CD4-positive, alpha-beta T cell (primary cell): Measurements from ENCODE around the gene PDLIM7. TPM values are rescaled to one million over a fixed set of nuclear protein-coding genes. Genes with fewer than 3 reads are reported as not detected.
A peak's percentile ranks its signal among the peaks of the same experiment; 100 is the strongest.

Source experiments
- ATAC-seq: fragments of 200-7000 bp; cut with Tn5 transposase; one replicate; pipeline ENCODE4 v1.10.0; 2022; ENCODE audit warnings: mild to moderate bottlenecking; ENCODE audit not compliant: poor library complexity
- CTCF ChIA-PET: fragments of 350-600 bp; sonication (Branson Sonifier 250); formaldehyde crosslinking; loops from one replicate; lab custom pipeline; 2021; ENCODE audit warnings: antibody characterized with exemption, inconsistent platforms; lab: Charles Lee
- POLR2A ChIA-PET: fragments of 350-600 bp; sonication (Branson Sonifier 250); formaldehyde crosslinking; loops from one replicate; lab custom pipeline; 2021; ENCODE audit warnings: antibody characterized with exemption, inconsistent platforms; lab: Charles Lee
- DNase-seq, 14 experiments: peaks; one replicate each; pipeline ENCODE4 v3.0.0-alpha.2; 2013 to 2020; ENCODE audit warnings: mixed read lengths in 2 of 14
- H3K27ac ChIP-seq, 2 donors: one replicate each; pipeline versions ENCODE4 v1.5.1 to v1.7.0; 2013; ENCODE audit warnings: low read length in 2 of 2, low read depth in 1 of 2, mild to moderate bottlenecking in 1 of 2
- H3K27me3 ChIP-seq, 2 experiments: 1 replicate in 1 of 2; 2 replicates in 1 of 2; pipeline versions ENCODE4 v1.6.1 to v1.7.0; 2013; ENCODE audit warnings: low read length in 2 of 2, control low read depth in 1 of 2, mild to moderate bottlenecking in 1 of 2, moderate library complexity in 1 of 2; ENCODE audit not compliant: insufficient read depth in 2 of 2, control insufficient read depth in 1 of 2
- H3K36me3 ChIP-seq: one replicate; pipeline ENCODE4 v1.6.1; 2013; ENCODE audit warnings: low read length, control low read depth; ENCODE audit not compliant: insufficient read depth
- H3K4me1 ChIP-seq: one replicate; pipeline ENCODE4 v1.6.1; 2013; ENCODE audit warnings: low read length, control low read depth; ENCODE audit not compliant: insufficient read depth
- H3K4me3 ChIP-seq: one replicate; pipeline ENCODE4 v1.5.1; 2013; ENCODE audit warnings: mild to moderate bottlenecking, low read length, moderate library complexity
- H3K9me3 ChIP-seq, 2 experiments: 1 replicate in 1 of 2; 2 replicates in 1 of 2; pipeline versions ENCODE4 v1.6.1 to v1.7.0; 2013; ENCODE audit warnings: low read length in 2 of 2, mild to moderate bottlenecking in 2 of 2, control low read depth in 1 of 2, moderate library complexity in 1 of 2; ENCODE audit not compliant: control insufficient read depth in 1 of 2, insufficient read depth in 1 of 2
- H3K27ac Mint-ChIP-seq: one replicate; pipeline ENCODE4 v1.8.0; 2020; ENCODE audit warnings: mixed read lengths
- H3K27me3 Mint-ChIP-seq: one replicate; pipeline ENCODE4 v1.8.0; 2021; ENCODE audit warnings: mixed read lengths
- H3K36me3 Mint-ChIP-seq: one replicate; pipeline ENCODE4 v1.8.0; 2021; ENCODE audit warnings: low read depth, mixed read lengths
- H3K4me1 Mint-ChIP-seq: one replicate; pipeline ENCODE4 v1.8.0; 2021; ENCODE audit warnings: low read depth, mixed read lengths
- H3K4me3 Mint-ChIP-seq: one replicate; pipeline ENCODE4 v1.8.0; 2020; ENCODE audit warnings: mild to moderate bottlenecking, mixed read lengths
- H3K9me3 Mint-ChIP-seq: one replicate; pipeline ENCODE4 v1.8.0; 2020; ENCODE audit warnings: mixed read lengths
- intact Hi-C, 2 experiments: fragments of 100-400 bp; cut with DNase I in 1 of 2; cut with micrococcal nuclease in 1 of 2; formaldehyde crosslinking; loops; one replicate each; pipeline versions ENCODE4 v1.15.1 to v1.9.0; 2023 to 2025; cut with DNase I, micrococcal nuclease
- total RNA-seq, 174 experiments: library from RNA in 2 of 174; stranded (reverse) in 2 of 174; gene quantifications; one replicate each; pipeline ENCODE4 v1.2.3 and lab custom pipeline; 2021 to 2026
- TF ChIP-seq, protein P1 (sequence below): fragments of 200-600 bp; IDR thresholded peaks from one replicate; pipeline ENCODE4 v1.8.0; 2022; ENCODE audit warnings: antibody characterized with exemption, mild to moderate bottlenecking

The PDLIM7 gene
- total RNA-seq, 2 experiments from 2014 or later = 5.2 to 6.0 TPM

DNA sequence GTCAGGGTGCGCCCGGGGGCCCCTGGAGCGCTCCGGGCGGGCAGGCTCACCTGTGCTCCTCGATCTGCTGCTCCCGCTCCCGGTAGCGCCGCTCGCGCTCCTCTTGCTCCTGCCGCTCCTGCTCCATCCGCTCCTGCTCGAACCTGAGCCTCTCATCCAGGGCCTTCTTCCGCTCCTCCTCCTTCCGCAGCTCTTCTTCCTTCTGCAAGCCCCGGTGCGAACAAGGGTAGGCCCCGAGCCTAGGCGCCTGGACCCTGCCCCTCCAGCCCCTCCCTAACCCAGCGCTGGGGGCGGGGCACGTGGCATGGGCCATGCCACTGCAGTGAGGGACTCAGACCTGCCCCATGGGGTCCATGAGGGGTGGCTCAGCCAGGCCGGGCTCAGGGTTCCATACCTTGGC, 30.5 kb downstream of the PDLIM7 start:
- Histone ChIP-seq H3K4me1 (peaks cover 15% of the 10 kb centered on the region), H3K36me3 (no peaks in the 10 kb centered on the region), H3K27ac (no peak overlapping the region), H3K4me3 (no peak overlapping the region), H3K27me3 (no peaks in the 10 kb centered on the region), H3K9me3 (no peaks in the 10 kb centered on the region)
- DNase-seq = no peak
- no peak overlapping the region for H3K4me3 Mint-ChIP-seq
- intact Hi-C loops = no loop called here
- TF ChIP-seq, protein P1, sequence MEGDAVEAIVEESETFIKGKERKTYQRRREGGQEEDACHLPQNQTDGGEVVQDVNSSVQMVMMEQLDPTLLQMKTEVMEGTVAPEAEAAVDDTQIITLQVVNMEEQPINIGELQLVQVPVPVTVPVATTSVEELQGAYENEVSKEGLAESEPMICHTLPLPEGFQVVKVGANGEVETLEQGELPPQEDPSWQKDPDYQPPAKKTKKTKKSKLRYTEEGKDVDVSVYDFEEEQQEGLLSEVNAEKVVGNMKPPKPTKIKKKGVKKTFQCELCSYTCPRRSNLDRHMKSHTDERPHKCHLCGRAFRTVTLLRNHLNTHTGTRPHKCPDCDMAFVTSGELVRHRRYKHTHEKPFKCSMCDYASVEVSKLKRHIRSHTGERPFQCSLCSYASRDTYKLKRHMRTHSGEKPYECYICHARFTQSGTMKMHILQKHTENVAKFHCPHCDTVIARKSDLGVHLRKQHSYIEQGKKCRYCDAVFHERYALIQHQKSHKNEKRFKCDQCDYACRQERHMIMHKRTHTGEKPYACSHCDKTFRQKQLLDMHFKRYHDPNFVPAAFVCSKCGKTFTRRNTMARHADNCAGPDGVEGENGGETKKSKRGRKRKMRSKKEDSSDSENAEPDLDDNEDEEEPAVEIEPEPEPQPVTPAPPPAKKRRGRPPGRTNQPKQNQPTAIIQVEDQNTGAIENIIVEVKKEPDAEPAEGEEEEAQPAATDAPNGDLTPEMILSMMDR = no peak
- H3K36me3 Mint-ChIP-seq = no peaks in the 10 kb centered on the region
- ChIA-PET CTCF (no interaction called here), POLR2A (no interaction called here)
- H3K4me1 Mint-ChIP-seq = no peaks in the 10 kb centered on the region
- no peak overlapping the region for H3K27ac Mint-ChIP-seq
- H3K9me3 Mint-ChIP-seq = no peaks in the 10 kb centered on the region
- no peaks in the 10 kb centered on the region for H3K27me3 Mint-ChIP-seq
- no peak for ATAC-seq

DNA sequence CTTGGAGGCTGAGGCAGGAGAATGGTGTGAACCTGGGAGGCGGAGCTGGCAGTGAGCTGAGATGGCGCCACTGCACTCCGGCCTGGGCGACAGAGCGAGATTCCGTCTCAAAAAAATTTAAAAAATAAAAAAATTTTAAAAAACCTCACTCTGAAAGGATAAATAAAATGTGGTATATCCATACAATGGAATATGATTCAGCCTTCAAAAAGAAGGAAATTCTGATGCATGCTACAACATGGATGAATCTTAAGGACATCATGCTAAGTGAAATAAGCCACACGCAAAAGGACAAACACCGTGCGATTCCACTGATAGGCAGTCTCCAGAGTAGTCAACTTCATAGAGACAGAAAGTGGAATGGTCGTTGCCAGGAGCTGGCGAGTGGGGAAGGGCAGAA, 32.4 kb downstream of the PDLIM7 start:
- no peak for DNase-seq
- TF ChIP-seq, protein P1 = no peak

DNA sequence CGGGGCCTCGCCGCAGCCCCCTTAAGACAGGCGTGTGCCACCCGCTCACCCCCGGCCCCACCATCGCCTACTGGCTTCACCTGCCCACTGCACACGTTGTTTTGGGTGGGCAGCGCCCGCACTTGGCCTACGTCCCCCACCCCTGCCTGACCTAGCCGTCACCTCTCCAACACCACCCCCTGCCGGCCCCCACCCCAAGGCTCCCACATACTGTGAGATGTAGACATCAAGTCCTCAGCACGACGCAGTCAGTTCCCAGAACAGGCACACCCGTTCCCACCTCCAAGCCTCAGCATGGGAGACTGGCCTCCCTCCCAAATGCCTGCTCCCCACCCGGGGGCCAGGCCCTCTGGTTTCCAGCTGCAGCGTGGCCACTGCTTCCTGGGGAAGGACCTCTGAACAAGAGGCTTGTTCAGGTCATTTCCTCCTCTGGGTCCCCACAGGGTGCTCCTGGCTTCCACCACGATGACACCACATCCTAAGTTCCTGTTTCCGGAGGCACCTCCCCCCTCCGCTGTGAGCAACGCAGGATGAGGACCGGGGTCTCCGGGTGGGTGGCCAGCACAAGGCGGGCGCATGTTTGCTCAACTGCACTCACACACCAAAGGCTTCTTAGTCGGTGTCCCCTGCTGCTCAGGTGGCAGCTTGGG, 35.3 kb downstream of the PDLIM7 start:
- CTCF ChIA-PET = no interaction called here
- no peak overlapping the region for H3K4me3 ChIP-seq
- H3K4me1 Mint-ChIP-seq = peaks cover 4% of the 10 kb centered on the region
- H3K36me3 Mint-ChIP-seq = no peaks in the 10 kb centered on the region
- no peak overlapping the region for H3K27ac Mint-ChIP-seq
- ATAC-seq (no peak), DNase-seq (peak in 2 of 14 experiments; percentile 45 to 61)
- H3K27me3 Mint-ChIP-seq = no peaks in the 10 kb centered on the region
- no peaks in the 10 kb centered on the region for H3K27me3 ChIP-seq
- H3K4me1 ChIP-seq = peaks cover 18% of the 10 kb centered on the region
- H3K36me3 ChIP-seq = no peaks in the 10 kb centered on the region
- no peak overlapping the region for H3K27ac ChIP-seq
- H3K9me3 Mint-ChIP-seq = no peaks in the 10 kb centered on the region
- no peak overlapping the region for H3K4me3 Mint-ChIP-seq
- TF ChIP-seq, protein P1 = no peak
- POLR2A ChIA-PET = no interaction called here
- intact Hi-C loops = no loop called here
- no peaks in the 10 kb centered on the region for H3K9me3 ChIP-seq

More for the DNA sequence above, 32.4 kb downstream of the PDLIM7 start:
- H3K9me3 Mint-ChIP-seq = no peaks in the 10 kb centered on the region
- intact Hi-C loops = no loop called here
- H3K4me1 Mint-ChIP-seq = no peaks in the 10 kb centered on the region
- POLR2A ChIA-PET = interaction anchor here (1.0 kb wide), 1 partner anchor 82 kb away, joined by 3 read pairs; no protein-coding TSS in a partner anchor
- H3K9me3 ChIP-seq = no peaks in the 10 kb centered on the region
- no peaks in the 10 kb centered on the region for H3K36me3 Mint-ChIP-seq
- ATAC-seq = no peak
- peaks cover 14% of the 10 kb centered on the region for H3K4me1 ChIP-seq
- no peaks in the 10 kb centered on the region for H3K36me3 ChIP-seq
- H3K27me3 ChIP-seq = no peaks in the 10 kb centered on the region
- H3K4me3 ChIP-seq = no peak overlapping the region
- no peak overlapping the region for H3K27ac ChIP-seq
- no peaks in the 10 kb centered on the region for H3K27me3 Mint-ChIP-seq
- no peak overlapping the region for H3K27ac Mint-ChIP-seq
- no peak overlapping the region for H3K4me3 Mint-ChIP-seq
- CTCF ChIA-PET = interaction anchor here (0.7 kb wide), 1 partner anchor 8 kb away, joined by 3 read pairs; no protein-coding TSS in a partner anchor
